Right atrium auricular region (tissue), 2 donors: Measurements from ENCODE around the gene MYB. TPM values are rescaled to one million over a fixed set of nuclear protein-coding genes. Genes with fewer than 3 reads are reported as not detected.
A peak's percentile ranks its signal among the peaks of the same experiment; 100 is the strongest.
"Not testable (repeated sequence)": the region's sequence is repeated elsewhere in the genome, so short reads cannot be mapped to it uniquely, and the experiment has no call there.

ENCODE experiments used
- DNase-seq: peaks from one replicate; pipeline ENCODE4 v3.0.0-alpha.2; 2019; ENCODE audit warnings: low spot score
- H3K27ac ChIP-seq, 2 donors: fragments of 200-600 bp; sonication (generic); 1 replicate in 1 of 2; 2 replicates in 1 of 2; pipeline ENCODE4 v1.5.1; 2016 to 2019
- H3K27me3 ChIP-seq, 2 donors: fragments of 200-600 bp; sonication (generic); one replicate each; pipeline versions ENCODE4 v1.5.1 to v1.6.0; 2017 to 2019
- H3K36me3 ChIP-seq: fragments of 200-600 bp; sonication (generic); one replicate; pipeline ENCODE4 v1.5.1; 2016
- H3K4me1 ChIP-seq, 2 donors: fragments of 200-600 bp; sonication (generic); one replicate each; pipeline versions ENCODE4 v1.5.1 to v1.6.0; 2017 to 2019
- H3K4me3 ChIP-seq, 2 donors: fragments of 200-600 bp; sonication (generic); 1 replicate in 1 of 2; 2 replicates in 1 of 2; pipeline ENCODE4 v1.5.1; 2017 to 2019; ENCODE audit warnings: mild to moderate bottlenecking in 1 of 2, moderate library complexity in 1 of 2
- H3K9me3 ChIP-seq, 2 donors: fragments of 200-600 bp; sonication (generic); one replicate each; pipeline ENCODE4 v1.5.1; 2019
- total RNA-seq, 2 donors: library from RNA; depleted of rRNA; stranded (reverse); fragments of >200 nt; gene quantifications; one replicate each; pipeline ENCODE4 v1.1.0, GENCODE V29; 2016
- TF ChIP-seq, protein P1 (sequence below), 2 donors: fragments of 200-600 bp; sonication (generic); IDR thresholded peaks; one replicate each; pipeline ENCODE4 v1.5.1; 2019; ENCODE audit warnings: antibody characterized with exemption in 2 of 2

MYB gene
- total RNA-seq, 2 donors from 2014 or later: 0.16 TPM; not detected in 1

DNA sequence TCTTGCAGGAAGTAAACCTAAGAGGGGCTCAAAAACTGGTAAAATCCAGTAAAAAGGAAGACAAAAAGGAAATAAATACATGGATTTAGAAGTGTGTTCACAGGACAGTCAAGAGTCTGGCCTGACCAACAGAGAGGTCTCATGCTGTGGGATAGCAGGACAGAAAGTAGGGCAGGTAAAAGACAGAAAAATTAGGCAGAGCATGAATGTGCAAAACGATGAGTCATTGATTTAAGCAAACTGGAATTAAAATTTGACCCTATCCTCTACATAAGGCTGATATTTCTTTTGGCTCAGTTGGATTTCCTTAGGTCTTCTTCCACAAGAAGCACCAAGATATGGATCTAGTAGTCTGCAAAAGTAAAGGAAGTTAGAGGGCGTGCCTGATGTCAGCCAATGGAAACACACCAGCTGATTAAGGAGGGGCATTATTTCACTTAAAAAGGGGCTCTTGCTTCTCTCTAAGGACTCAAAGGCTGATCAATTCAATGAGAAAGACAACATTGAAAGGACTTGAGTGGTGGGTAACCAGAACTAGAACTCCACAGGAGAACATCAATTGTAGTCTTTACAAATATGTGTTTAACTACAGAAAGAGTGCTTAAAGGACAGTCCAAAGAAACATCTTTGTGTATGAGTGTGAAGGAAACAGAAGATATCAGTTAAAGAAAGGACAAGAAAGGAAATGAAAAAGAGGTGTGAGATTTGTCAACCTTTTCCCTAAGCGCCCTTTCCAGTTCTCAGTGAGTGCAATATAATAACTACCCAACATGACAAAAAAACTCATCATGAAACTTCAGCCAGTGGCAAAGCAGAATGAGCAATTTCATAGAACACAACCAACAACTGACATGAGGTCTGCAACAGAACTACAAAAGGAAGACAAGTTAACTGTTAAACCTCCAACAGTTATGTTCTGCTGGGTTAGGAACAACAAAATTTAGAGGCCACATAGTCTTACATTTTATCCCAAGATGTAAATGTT is 19.4 kb upstream of the MYB start:
- TF ChIP-seq, protein P1, sequence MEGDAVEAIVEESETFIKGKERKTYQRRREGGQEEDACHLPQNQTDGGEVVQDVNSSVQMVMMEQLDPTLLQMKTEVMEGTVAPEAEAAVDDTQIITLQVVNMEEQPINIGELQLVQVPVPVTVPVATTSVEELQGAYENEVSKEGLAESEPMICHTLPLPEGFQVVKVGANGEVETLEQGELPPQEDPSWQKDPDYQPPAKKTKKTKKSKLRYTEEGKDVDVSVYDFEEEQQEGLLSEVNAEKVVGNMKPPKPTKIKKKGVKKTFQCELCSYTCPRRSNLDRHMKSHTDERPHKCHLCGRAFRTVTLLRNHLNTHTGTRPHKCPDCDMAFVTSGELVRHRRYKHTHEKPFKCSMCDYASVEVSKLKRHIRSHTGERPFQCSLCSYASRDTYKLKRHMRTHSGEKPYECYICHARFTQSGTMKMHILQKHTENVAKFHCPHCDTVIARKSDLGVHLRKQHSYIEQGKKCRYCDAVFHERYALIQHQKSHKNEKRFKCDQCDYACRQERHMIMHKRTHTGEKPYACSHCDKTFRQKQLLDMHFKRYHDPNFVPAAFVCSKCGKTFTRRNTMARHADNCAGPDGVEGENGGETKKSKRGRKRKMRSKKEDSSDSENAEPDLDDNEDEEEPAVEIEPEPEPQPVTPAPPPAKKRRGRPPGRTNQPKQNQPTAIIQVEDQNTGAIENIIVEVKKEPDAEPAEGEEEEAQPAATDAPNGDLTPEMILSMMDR (IDR thresholded peaks at IDR 0.05): no peak
- H3K27me3 ChIP-seq: no peaks in the 10 kb centered on the region
- H3K36me3 ChIP-seq: no peaks in the 10 kb centered on the region
- no peak for DNase-seq
- no peaks in the 10 kb centered on the region for H3K9me3 ChIP-seq
- H3K27ac ChIP-seq: no peak overlapping the region
- no peak overlapping the region for H3K4me3 ChIP-seq
- H3K4me1 ChIP-seq: no peaks in the 10 kb centered on the region

DNA sequence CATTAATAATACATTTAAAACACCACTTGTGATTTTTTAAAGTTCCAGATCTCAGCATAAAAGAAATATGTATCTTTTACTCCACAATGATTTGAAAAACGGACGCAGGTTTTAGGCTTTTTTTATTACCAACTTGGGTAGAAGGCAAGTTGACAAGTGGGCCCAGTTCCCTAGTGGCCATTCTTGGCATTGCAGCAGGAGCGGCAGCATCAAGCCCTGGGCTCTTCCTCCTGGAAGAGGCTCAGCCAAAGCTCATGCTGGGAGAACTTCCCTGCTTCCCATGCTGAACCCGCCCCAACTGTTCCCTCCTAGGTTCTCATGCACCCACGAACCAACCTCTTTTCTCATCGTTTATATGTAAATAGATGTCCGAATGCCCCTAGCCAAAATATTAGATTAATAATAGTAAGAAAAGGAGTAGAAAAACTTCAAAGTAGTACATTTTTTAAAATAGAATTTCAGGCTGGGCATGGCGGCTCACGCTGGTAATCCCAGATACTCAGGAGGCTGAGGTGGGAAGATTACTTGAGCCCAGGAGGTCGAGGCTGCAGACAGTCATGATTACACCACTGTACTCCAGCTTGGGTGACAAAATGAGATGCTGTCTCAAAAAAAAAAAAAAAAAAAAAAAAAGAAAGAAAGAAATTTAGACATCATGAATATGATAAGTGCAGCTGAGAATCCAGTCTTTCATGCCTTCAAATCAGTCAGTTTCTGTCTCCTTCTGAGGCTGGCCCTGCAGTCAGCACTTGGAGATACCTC is 18.2 kb upstream of the MYB start:
- H3K4me1 ChIP-seq: no peaks in the 10 kb centered on the region
- TF ChIP-seq, protein P1 (IDR thresholded peaks at IDR 0.05): peak; percentile 25 to 61
- H3K27ac ChIP-seq: no peak overlapping the region
- H3K27me3 ChIP-seq: no peaks in the 10 kb centered on the region
- no peak for DNase-seq
- no peaks in the 10 kb centered on the region for H3K9me3 ChIP-seq
- no peaks in the 10 kb centered on the region for H3K36me3 ChIP-seq
- no peak overlapping the region for H3K4me3 ChIP-seq

DNA sequence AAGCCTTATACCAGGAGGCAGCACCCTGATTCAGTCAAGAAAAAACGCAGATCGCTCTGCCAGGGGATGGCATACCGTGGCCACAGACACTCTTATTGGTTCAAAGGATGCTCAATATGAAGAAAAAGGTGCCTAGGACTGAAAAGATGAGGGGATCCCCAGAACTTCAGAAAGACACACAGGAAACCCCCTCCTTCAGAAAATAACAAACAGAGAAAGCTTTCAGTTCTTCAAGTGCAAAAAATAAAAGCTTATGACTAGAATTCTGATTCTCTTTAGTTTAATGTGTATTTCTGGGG is 17.7 kb upstream of the MYB start:
- TF ChIP-seq, protein P1 (IDR thresholded peaks at IDR 0.05): no peak
- no peak for DNase-seq
- H3K36me3 ChIP-seq: no peaks in the 10 kb centered on the region
- H3K4me1 ChIP-seq: no peaks in the 10 kb centered on the region
- H3K9me3 ChIP-seq: no peaks in the 10 kb centered on the region
- no peaks in the 10 kb centered on the region for H3K27me3 ChIP-seq
- no peak overlapping the region for H3K4me3 ChIP-seq
- no peak overlapping the region for H3K27ac ChIP-seq

DNA sequence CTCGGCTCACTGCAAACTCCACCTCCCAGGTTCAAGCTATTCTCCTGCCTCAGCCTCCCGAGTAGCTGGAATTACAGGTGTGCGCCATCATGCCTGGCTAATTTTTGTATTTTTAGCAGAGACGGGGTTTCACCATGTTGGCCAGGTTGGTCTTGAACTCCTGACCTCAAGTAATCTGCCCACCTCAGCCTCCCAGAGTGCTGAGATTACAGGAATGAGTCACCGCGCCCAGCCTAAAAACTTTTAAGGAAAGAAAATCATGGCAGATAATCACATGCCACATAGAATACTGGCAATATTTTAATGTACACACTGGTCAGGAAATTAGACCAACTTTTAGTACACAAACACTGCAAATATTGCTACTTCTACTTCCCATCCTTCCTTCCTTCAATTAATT is 16.7 kb upstream of the MYB start:
- H3K4me1 ChIP-seq, H3K27me3 ChIP-seq: not testable (repeated sequence)

DNA sequence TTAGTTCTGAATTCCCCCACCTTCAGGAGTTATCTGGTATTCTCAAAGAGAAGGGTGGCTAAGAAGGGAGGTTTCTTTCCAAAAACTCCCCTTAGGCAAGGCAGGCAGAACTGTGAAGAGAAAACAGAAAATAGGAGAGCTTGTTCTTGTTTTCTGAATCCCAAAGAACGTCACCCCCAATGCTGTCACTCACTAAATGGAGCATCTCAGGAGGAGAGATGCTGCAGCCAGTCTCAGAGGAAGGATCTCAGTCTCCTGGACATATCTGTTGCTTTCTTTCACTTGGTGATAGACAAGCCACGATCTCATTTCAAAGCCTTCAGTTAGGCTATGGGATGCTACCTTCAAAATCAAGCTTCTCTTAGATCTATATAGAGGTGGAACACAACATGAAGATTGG is 16.1 kb upstream of the MYB start:
- Histone ChIP-seq H3K4me1 (no peaks in the 10 kb centered on the region), H3K27me3 (no peaks in the 10 kb centered on the region), H3K4me3 (no peak overlapping the region), H3K36me3 (no peaks in the 10 kb centered on the region), H3K27ac (no peak overlapping the region), H3K9me3 (no peaks in the 10 kb centered on the region)
- DNase-seq: no peak
- TF ChIP-seq, protein P1 (IDR thresholded peaks at IDR 0.05): no peak

More for the DNA sequence above, 16.7 kb upstream of the MYB start:
- not testable (repeated sequence) for DNase-seq, H3K4me3 ChIP-seq, H3K27ac ChIP-seq, H3K36me3 ChIP-seq, H3K9me3 ChIP-seq

DNA sequence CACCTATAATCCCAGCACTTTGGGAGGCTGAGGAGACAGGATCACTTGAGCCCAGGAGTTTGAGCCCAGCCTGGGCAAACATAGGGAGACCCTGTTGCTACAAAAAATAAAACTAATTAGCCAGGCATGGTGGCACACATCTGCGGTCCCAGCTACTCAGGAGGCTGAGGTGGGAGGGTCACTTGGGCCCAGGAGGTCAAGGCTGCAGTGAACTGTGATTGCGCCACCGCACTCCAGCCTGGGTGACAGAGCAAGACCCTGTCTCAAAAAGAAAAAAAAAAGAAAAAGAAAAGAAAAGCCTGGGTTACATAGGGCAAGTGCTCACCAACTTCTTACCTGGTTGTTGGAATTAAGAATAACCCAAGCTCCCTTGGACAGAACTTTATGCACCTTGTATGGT is 14.6 kb upstream of the MYB start:
- Histone ChIP-seq H3K27ac (no peak overlapping the region), H3K9me3 (no peaks in the 10 kb centered on the region), H3K4me3 (no peak overlapping the region), H3K4me1 (no peaks in the 10 kb centered on the region), H3K36me3 (no peaks in the 10 kb centered on the region), H3K27me3 (no peaks in the 10 kb centered on the region)
- no peak for DNase-seq
- TF ChIP-seq, protein P1 (IDR thresholded peaks at IDR 0.05): no peak
